ENCODE measurements around the gene KCTD1.

KCTD1 gene

DNA sequence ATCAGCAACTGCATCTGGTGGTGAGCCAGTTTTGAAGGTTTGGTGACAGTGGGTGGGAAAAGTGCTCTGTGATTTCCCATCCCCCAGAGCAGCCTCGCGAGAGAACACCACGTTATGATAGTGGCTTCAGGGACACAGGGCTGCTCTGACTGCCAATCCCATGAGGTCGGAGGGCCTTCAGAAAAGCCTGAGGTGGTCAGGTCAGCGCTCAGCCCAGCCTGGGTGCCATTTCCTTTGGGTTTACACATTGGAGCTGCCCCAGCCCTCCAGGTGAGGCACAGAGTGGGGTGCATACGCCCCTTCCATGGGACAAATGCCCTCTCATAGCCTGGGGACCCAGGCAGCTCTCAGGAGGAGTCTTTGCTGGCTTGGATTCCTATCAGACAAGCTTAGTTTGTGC, 126.8 kb downstream of the KCTD1 start:
- no peak for DNase-seq

DNA sequence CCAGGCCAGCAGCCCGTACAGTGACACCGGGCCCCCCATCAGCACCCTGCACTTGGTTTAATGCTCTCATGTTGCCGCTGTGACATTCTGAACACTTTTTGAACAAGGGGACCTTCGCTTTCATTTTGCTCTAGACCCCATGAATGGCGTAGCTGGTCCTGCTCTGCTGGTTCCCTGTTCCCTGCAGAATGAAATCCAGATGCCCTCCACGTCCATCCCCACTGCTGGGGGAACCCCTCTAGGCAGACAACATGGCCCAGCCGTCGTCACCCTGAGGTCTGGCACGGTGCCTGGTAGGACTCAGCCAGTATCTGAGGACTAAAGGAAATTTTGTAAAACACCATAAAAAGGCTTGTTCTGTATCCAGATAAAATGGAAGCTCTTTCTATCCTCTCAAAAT, 128.6 kb downstream of the KCTD1 start:
- DNase-seq: no peak

DNA sequence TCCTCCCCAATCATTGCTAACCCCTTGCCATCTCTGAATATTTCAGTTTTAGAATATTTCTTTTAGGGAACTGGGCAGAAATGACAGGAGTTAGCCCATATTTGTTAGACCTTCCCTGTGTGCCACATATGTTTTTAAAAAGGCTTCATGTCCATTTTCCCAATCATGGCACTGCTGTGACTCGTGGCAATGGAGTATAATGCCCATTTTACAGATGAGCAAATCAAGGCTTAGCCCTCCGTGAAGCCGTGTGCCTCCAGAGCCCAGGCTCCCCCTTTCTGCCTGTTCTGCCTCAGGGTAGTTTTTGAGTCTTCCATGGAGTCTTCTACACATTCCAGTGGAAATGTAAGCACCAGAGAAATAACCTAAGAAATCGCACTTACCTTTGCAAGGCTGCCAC, 130.1 kb downstream of the KCTD1 start:
- no peak for DNase-seq

DNA sequence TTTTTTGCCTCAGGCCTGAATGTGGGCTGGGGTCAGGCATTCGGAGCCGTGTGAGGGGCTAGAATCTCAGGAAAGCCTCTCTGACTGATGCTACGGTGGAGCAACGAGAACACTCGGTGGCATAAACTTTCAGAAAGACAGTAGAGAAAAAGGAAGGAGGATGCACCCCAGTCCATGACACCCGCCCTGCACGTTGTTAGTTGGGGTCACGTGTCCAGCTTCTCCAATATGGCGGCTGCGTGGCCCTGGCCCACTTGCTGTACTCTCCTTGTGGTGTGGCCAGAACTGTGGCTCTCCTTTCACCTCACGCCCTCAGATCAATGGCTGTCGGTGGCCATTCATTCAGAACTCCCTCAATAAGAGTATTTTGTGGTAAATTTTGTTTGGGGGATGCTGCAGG, 131.2 kb downstream of the KCTD1 start:
- DNase-seq: no peak

DNA sequence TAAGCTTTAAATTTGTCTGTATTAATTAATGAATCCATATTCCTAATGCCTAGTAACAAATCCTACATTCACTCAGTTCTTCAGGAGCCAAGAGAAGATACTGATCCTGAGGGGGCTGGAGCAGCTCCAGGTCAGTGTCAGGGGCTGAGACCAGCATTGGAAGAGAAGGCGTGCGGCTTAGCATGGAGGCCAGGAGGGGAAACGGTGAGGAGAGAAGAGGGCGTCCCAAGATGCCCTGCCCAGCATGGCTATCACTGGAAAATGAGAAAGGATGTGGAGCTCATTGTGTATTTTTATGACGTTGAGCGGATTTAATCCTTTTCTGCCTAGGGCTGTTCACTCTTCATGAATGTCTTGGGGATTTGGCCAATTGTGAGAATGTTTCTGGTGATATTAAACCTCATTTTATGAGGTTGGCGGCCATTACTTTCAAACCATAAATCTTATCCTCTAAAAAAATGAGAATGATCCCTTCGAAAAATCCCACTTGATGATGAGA, 131.7 kb downstream of the KCTD1 start:
- DNase-seq: no peak

DNA sequence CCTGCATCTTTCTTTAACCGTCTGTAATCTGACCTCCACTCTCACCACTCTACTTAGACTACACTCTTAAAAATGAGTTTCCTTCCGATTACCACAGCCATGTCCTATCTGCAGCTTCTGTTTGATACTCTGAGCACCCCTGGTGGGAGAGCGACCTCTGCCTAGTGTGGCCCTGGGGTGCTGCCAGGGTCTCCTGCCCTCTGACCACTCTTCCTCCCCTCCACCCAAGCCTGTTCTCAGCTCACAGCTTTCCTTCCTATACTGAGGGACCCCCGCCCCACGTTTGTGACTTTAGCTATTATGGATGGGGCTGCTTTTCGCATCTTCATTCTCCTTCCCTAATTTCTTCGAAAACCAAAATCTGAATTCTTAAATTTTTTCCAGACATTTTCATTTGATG, 132.7 kb downstream of the KCTD1 start:
- no peak for DNase-seq

DNA sequence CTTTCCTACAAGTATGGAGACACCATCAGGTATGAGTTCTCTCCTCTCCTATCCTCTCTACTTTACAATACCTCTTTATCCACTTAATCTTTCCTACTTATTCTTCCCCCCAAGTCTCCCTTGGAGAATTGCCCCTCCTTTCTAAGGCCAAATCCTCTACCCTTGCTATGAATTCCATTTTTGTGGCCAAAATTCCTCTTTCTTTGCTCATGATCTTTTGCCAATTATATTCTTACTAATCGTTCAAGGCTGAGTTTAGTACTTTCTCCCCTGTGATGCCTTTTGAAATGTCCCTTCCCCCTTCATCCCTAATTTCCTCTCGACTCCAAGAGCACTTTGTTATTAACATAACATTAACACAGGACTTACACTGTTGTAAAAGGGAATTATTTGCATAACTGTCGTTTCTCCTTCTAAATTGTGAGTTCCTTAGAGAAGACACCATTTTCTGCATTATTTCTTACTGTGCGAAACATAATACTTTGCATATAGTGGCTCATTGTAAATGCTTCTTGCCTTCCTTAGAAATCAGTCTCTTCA, 133.4 kb downstream of the KCTD1 start:
- DNase-seq: no peak

DNA sequence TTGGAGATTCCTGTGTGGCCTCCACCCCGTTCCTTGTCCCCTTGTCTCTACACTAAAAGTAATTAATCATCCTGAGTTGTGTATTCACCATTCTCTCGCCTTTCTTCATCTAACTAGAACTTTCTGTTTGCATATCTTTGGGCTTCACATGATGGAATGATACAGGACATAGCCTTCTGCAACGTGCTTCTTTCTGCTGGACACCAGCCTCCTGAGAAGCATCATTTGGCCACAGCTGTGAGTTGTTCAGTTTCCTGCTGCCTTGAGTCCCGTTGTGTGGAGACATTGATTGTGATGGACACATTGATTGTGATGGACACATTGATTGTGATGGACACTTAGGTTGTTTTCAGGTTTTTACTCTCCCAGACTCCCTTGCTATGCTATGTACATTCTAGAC, 139.3 kb downstream of the KCTD1 start:
- DNase-seq: no peak

DNA sequence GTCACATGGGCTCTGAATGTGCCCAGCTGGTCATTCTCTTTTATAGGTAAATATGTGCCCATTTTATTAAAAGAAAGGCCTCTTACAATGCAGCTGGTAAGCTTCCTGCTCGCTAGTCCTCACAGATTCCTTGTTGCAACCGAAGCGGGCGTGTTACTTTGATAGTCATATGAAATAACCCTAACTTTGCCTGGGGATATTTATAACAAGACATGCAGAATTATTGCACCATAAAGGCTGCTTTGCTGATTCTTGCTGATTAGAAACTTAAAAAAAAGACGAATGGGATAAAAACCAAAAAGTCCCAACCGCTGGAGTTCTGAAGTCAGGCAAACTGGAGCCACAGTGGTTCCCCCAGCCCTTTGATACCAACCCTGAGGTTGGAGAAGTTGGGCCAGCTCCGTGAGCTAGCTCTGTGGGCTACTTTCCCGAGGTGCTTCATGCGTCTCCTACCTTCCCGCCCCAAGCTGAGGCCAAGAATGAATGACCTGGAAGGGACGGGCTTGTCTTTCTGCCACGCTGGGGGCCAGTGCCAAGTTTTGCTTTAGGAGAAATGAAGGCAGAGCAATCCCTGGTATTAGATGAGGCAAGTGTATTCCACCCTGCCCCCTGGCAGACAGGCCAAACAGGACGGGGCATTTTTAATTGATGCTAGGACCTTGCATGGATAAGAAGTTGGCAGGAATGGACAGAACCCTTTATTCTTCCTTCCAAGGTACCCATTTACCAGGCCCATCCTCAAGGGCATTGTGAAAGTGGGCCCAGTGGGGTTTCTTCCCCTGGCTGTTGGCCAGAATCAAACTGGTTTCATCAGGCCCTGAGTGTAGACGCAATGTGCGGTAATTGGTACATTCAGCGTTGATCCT, 140.4 kb downstream of the KCTD1 start:
- no peak for DNase-seq

DNA sequence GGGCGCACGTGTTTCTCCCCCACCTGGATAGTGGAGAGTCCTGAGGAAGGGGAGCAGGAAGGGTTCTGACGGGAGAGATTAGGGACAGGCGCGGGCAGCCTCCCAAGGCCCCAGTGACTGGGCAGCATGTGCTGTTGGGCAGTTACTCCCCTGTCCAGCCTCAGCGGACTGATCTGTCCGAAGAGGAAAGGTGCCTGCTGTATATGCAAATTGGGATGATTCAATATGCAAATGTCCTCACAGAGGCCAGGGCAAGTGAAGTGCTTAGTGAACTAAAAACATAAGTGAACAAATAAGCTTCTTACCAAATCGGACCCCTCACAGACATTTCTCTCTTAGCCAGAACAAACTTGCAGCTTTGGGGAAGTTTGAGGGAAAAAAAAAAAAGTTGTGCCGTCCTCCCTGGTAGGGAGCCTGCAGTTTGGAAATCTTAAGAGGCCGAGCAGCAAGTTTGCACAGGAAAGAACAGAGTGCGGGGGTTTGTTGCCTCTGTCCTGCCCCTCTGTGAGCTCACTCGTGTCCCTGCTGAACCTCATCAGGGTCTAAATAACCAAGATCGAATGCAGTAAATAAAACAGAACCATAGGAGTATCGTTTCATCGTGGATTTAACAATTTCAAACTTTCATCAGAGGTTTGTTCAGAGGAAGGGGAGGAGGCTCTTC, 141.4 kb downstream of the KCTD1 start:
- DNase-seq: no peak

DNA sequence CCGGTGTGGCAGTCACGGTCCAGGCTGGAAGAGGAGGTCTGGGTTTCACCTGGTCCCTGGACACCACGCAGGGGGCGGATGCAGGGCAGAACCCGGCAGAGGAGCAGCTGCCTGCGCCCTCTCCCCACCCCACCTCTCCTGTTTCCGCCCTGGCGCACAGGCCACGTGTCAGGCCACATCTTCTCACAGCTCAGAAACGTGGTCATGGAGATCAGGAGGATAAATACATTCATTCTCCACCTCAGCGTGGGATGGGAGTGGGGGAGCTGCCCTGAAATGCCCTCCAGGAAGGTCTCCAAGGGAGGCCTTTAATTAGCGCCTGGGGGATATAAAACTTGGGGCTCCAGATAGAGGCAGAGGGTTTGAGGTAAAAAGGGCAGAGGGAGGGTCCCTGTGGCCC, 142.0 kb downstream of the KCTD1 start:
- DNase-seq: no peak

DNA sequence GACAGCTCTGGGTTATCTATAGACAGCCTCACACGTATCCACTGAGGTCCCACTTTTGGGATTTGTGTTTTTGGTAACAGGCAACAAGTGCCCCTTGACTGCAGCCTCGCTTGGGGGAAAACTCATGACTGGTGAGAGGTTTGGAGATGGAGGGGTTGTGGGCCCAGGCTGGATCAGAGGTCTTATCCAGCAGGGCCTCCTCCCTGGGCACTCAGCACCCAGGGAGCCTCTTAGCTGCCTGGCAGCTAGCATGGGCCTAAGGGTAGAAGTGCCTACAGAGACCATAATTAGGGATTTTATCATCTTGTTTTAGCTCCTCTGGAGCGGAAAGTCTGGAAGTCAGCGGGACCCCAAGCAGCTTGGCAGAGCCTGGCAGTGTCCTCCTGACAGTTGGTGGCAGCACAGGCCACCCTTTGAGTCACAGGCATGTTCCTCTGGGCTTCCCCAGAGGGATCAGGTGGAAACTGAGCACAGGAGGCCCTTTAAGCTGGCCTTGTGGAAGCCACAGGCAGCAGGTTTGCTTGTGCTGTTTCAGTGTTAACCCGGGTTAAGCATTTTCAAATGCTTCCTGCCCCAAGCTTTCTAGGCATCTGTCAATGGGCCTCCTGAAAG, 143.1 kb downstream of the KCTD1 start:
- no peak for DNase-seq

Measured in NCI-H1694 (cell line).